Left ventricle myocardium inferior (tissue), 1 donor: ENCODE data around the gene SLC25A48. TPM values are rescaled to one million over a fixed set of nuclear protein-coding genes. Genes with fewer than 3 reads are reported as not detected.

ENCODE experiments used
- DNase-seq: peaks from one replicate; pipeline ENCODE4 v3.0.0-alpha.2; 2020
- H3K27ac ChIP-seq: fragments of 200-600 bp; replicated peaks from 2 replicates; pipeline ENCODE4 v1.8.0; 2021
- H3K27me3 ChIP-seq: fragments of 200-600 bp; 2 replicates; pipeline ENCODE4 v1.8.0; 2021; ENCODE audit warnings: low read depth
- H3K36me3 ChIP-seq: fragments of 200-600 bp; 2 replicates; pipeline ENCODE4 v1.8.0; 2021
- H3K4me1 ChIP-seq: fragments of 200-600 bp; 2 replicates; pipeline ENCODE4 v1.8.0; 2021
- H3K4me3 ChIP-seq: fragments of 200-600 bp; 2 replicates; pipeline ENCODE4 v1.8.0; 2021; ENCODE audit warnings: mild to moderate bottlenecking, moderate library complexity
- H3K9me3 ChIP-seq: fragments of 200-600 bp; replicated peaks from 2 replicates; pipeline ENCODE4 v1.8.0; 2021
- intact Hi-C: fragments of 100-400 bp; cut with micrococcal nuclease; formaldehyde crosslinking; loops from one replicate; pipeline ENCODE4 v1.11.0; 2022
- total RNA-seq: library from RNA; stranded (reverse); fragmentation: NEBNext Ultra II Directional; extraction: Animal tissue kit (Norgen Biotek cat#: 25700); gene quantifications from one replicate; pipeline ENCODE4 v1.2.1, GENCODE V29; 2021
- TF ChIP-seq, protein P1 (sequence below): fragments of 200-600 bp; IDR thresholded peaks from 2 replicates; pipeline ENCODE4 v1.8.0; 2021; ENCODE audit warnings: antibody characterized with exemption, mild to moderate bottlenecking, borderline replicate concordance
- donor health status: DM: no; HTN: yes; CAD: no; lungs with severe emphysema.

SLC25A48 gene
- total RNA-seq, 1 donor from 2014 or later: not detected

DNA sequence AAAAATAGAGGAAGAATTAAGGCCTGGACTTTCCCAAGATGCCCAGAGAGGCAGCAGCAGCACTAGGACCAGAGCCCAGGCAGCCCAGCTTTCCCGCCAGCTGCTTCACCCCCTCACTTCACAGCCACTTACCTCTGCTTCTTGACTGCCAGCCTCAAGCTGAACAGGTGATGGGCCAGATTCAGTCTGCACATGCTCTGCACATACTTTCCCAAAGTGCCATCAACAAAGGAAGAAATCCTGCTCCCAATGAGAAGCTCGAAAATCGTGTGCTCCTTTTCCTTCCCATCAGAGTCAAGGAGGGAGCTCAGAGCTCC lies 4.1 kb upstream of the SLC25A48 start:
- no peak overlapping the region for H3K4me3 ChIP-seq
- DNase-seq: no peak
- TF ChIP-seq, protein P1, sequence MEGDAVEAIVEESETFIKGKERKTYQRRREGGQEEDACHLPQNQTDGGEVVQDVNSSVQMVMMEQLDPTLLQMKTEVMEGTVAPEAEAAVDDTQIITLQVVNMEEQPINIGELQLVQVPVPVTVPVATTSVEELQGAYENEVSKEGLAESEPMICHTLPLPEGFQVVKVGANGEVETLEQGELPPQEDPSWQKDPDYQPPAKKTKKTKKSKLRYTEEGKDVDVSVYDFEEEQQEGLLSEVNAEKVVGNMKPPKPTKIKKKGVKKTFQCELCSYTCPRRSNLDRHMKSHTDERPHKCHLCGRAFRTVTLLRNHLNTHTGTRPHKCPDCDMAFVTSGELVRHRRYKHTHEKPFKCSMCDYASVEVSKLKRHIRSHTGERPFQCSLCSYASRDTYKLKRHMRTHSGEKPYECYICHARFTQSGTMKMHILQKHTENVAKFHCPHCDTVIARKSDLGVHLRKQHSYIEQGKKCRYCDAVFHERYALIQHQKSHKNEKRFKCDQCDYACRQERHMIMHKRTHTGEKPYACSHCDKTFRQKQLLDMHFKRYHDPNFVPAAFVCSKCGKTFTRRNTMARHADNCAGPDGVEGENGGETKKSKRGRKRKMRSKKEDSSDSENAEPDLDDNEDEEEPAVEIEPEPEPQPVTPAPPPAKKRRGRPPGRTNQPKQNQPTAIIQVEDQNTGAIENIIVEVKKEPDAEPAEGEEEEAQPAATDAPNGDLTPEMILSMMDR: no peak
- no peaks in the 10 kb centered on the region for H3K36me3 ChIP-seq
- H3K4me1 ChIP-seq: peaks cover 13% of the 10 kb centered on the region
- H3K9me3 ChIP-seq: no peaks in the 10 kb centered on the region
- peaks cover 53% of the 10 kb centered on the region for H3K27me3 ChIP-seq
- no peak overlapping the region for H3K27ac ChIP-seq
- intact Hi-C loops: loop anchor here (5.0 kb wide), 1 partner anchor 268 kb away; no protein-coding TSS in a partner anchor

DNA sequence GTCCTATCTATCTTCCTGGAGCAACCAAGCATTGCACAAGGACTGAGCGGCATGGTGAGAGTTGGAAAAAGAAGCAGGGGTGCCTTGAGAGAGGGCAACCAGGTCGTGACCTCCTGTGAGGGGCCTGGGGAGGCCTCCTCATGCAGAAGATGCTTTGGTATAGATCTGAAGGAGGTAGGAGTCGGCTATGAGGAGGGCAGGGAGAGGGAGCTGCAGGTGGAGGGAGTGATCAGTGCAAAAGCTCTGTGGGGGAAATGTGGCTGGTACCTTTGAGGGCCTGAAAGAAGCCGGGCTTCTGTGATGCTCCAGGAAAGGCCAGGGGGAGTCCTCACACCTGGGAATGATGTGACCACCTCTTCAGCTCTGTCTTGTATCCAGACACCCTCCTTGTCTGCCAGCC lies 3.6 kb upstream of the SLC25A48 start:
- Histone ChIP-seq H3K27me3 (peaks cover 59% of the 10 kb centered on the region), H3K27ac (no peak overlapping the region)
- TF ChIP-seq, protein P1: no peak

DNA sequence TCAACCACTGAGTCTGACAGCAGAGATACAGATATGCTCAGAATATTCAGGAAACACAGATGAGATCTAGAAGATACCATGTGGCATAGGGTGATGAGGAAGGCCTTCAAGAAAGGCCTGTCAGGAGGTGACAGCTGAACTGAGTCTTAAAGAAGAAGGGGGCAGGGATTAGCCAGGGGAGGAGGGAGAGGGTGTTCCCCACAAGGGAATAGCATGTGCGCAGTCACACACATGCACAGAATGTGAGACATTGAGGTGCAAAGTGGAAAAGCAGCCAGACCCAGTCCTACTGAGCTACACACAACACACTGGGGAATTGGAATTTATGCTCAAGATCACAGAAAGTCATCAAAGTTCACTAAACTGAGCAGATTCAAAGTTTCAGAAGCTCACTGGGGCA lies 3.0 kb upstream of the SLC25A48 start:
- Histone ChIP-seq H3K4me1 (peaks cover 13% of the 10 kb centered on the region), H3K27me3 (peaks cover 64% of the 10 kb centered on the region), H3K4me3 (no peak overlapping the region), H3K9me3 (no peaks in the 10 kb centered on the region), H3K27ac (no peak overlapping the region), H3K36me3 (no peaks in the 10 kb centered on the region)
- TF ChIP-seq, protein P1: no peak
- no peak for DNase-seq
- intact Hi-C loops: loop anchor here (5.0 kb wide), 1 partner anchor 269 kb away; no protein-coding TSS in a partner anchor

More for the DNA sequence above, 3.6 kb upstream of the SLC25A48 start:
- no peak for DNase-seq
- Histone ChIP-seq H3K4me3 (no peak overlapping the region), H3K9me3 (no peaks in the 10 kb centered on the region), H3K36me3 (no peaks in the 10 kb centered on the region), H3K4me1 (peaks cover 13% of the 10 kb centered on the region)
- intact Hi-C loops: loop anchor here (5.0 kb wide), 1 partner anchor 269 kb away; no protein-coding TSS in a partner anchor

DNA sequence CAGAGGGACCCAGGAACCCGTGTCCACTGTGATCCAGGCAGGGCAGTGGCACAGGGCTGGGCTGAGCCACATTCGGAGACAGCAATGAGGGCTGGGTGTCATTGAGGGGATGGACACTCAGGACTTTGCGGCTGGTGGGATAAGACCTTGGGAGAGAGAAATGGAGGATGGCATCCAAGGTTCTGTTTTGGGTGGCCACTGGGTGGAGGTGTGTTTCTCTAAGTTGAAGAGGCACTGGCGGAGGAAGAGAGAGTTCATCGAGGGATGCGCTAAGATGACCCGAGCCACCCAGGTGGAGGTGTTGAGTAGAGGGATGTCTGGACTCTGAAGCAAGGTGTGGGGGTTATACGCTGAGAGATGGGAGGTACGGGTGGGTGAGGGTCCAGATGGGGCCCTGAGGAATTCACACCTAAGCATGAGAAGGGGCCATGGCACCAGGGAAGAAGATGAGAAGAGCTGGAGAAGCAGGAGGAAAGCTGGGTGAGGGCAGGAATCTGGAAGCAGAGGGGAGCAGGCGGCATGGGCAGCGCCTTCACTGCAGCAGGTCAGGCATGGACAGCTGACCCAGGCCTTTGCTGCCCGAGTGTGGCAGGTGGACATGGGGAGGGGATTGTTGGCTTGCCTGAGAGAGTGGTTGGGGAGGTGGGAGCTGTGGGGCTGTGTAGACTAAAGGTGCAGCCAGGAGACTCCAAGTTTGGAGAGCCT lies 2.5 kb upstream of the SLC25A48 start:
- no peak for DNase-seq

DNA sequence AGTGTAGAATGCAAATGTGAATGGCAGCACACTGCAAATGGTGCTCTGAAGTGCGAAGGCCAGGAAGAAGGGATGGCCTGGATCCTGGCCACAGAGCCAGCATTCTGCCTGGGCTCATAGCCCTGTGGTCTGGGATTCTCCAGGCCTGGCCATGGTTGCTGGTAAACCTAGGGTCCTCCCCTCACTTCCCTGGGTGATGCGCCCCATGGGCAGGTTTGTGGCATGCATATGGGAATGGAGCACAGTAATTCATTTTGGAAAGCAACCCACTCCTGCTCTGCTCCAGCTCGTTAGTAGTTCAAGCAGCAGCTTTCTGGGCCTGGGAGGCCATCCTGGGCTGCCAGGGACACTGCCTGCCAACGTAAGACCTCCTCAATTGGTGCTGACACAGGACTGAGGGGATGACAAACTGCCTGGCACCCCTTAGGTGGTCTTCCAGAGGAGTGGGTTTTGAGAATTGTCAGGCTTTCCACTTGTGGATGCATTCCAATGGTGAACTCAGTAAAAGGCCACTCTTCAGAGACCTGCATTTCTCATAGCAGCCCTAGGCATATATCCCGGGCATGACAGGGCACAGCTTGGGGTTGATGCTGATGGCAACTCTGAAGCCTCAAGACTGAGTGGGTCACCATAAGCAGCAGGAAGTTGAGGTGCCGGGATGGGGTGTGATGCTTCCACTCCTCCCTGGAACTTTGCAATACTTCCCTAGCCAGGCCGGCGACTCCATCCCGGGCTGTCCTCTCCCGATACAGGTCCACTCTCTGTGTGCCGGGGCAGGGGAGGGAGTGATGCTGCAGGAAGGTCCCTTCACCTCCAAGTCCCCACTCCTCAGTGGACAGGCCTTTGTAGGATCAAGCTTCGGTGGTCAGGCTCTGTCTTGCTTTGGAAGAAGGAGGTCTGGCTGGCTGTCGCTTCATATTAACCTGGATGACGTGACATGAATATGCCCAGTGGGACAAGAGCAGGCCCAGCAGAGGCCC lies 1.2 kb upstream of the SLC25A48 start:
- TF ChIP-seq, protein P1: no peak
- H3K4me1 ChIP-seq: peaks cover 13% of the 10 kb centered on the region
- no peaks in the 10 kb centered on the region for H3K36me3 ChIP-seq
- no peak for DNase-seq
- no peak overlapping the region for H3K27ac ChIP-seq
- intact Hi-C loops: loop anchor here (5.0 kb wide), 1 partner anchor 271 kb away; no protein-coding TSS in a partner anchor
- no peaks in the 10 kb centered on the region for H3K9me3 ChIP-seq
- H3K4me3 ChIP-seq: no peak overlapping the region
- peaks cover 79% of the 10 kb centered on the region for H3K27me3 ChIP-seq

More for the DNA sequence above, 2.5 kb upstream of the SLC25A48 start:
- TF ChIP-seq, protein P1: no peak
- Histone ChIP-seq H3K9me3 (no peaks in the 10 kb centered on the region), H3K27me3 (peaks cover 69% of the 10 kb centered on the region), H3K36me3 (no peaks in the 10 kb centered on the region), H3K4me3 (no peak overlapping the region), H3K4me1 (peaks cover 13% of the 10 kb centered on the region), H3K27ac (no peak overlapping the region)
- intact Hi-C loops: loop anchor here (5.0 kb wide), 1 partner anchor 270 kb away; no protein-coding TSS in a partner anchor
